Neural progenitor cell (in vitro differentiated cells): Measurements from ENCODE around the gene NRAS.

Source experiments
- CTCF ChIP-seq: fragments of 200-600 bp; sonication (generic); IDR thresholded peaks from 2 replicates; pipeline ENCODE4 v1.5.1; 2017; ENCODE audit warnings: antibody characterized with exemption, mild to moderate bottlenecking
- EZH2 ChIP-seq: fragments of 200-600 bp; sonication (generic); IDR thresholded peaks from 2 replicates; pipeline ENCODE4 v1.6.1; 2017; ENCODE audit warnings: antibody characterized with exemption, mild to moderate bottlenecking, moderate library complexity
- EZH2phosphoT487 ChIP-seq: fragments of 200-600 bp; sonication (generic); IDR thresholded peaks from 2 replicates; pipeline ENCODE4 v1.6.1; 2017; ENCODE audit warnings: antibody characterized with exemption

- TF ChIP-seq EZH2 (no peak), CTCF (no peak), EZH2phosphoT487 (no peak)
These were observed 2.8 kb upstream of the NRAS start for GRCh38 chr1:114719424-114719787.
